GM21515 (cell line): ENCODE measurements around the gene ATP8A1.
"Not testable (repeated sequence)": the region's sequence is repeated elsewhere in the genome, so short reads cannot be mapped to it uniquely, and the experiment has no call there.

ENCODE experiments used
- ATAC-seq: cut with Tn5 transposase; IDR thresholded peaks from one replicate; pipeline ENCODE4 v1.9.1; 2021; ENCODE audit not compliant: unreplicated experiment

The ATP8A1 gene

GRCh38 chr4:42377497-42377896, 279.4 kb downstream of the ATP8A1 start:
- no peak for ATAC-seq

GRCh38 chr4:42372303-42372702, 284.6 kb downstream of the ATP8A1 start:
- ATAC-seq = not testable (repeated sequence)

GRCh38 chr4:42371305-42372252, 285.3 kb downstream of the ATP8A1 start:
- peak; percentile 83 for ATAC-seq

GRCh38 chr4:42369489-42369888, 287.4 kb downstream of the ATP8A1 start:
- no peak for ATAC-seq

- ATAC-seq = no peak
These were observed 289.9 kb downstream of the ATP8A1 start for GRCh38 chr4:42366959-42367358.

- no peak for ATAC-seq
These were observed 292.4 kb downstream of the ATP8A1 start for GRCh38 chr4:42364266-42365053.

GRCh38 chr4:42363614-42364013, 293.3 kb downstream of the ATP8A1 start:
- ATAC-seq = no peak

GRCh38 chr4:42362591-42362990, 294.3 kb downstream of the ATP8A1 start:
- no peak for ATAC-seq

- no peak for ATAC-seq
These were observed 295.4 kb downstream of the ATP8A1 start for GRCh38 chr4:42361456-42361855.

- ATAC-seq = no peak
These were observed 296.6 kb downstream of the ATP8A1 start for GRCh38 chr4:42360256-42360669.

- no peak for ATAC-seq
These were observed 297.2 kb downstream of the ATP8A1 start for GRCh38 chr4:42359711-42360110.
